ENCODE data around the gene ATXN7L3B.

The ATXN7L3B gene

GRCh38 chr12:74514098-74514872 is 23.4 kb upstream of the ATXN7L3B start:
- TF ChIP-seq ARNTL (CRISPR knock-in tag; IDR thresholded peaks at IDR 0.05; ENCODE audit: borderline replicate concordance, low read depth), result no peak
- no peak for TF ChIP-seq POU6F1 (CRISPR knock-in tag; IDR thresholded peaks at IDR 0.05; ENCODE audit: borderline replicate concordance, low read depth)
- no peak for TF ChIP-seq ESRRG (CRISPR knock-in tag; IDR thresholded peaks at IDR 0.05)
- TF ChIP-seq ZNF70 (CRISPR knock-in tag; IDR thresholded peaks at IDR 0.05), result no peak
- TF ChIP-seq ZC3H10 (CRISPR knock-in tag; IDR thresholded peaks at IDR 0.05), result no peak
- TF ChIP-seq GLIS3 (CRISPR knock-in tag; IDR thresholded peaks at IDR 0.05), result no peak
- no peak for TF ChIP-seq TSHZ2 (CRISPR knock-in tag; IDR thresholded peaks at IDR 0.05)
- no peak for TF ChIP-seq CSRNP3 (CRISPR knock-in tag; IDR thresholded peaks at IDR 0.05)
- no peak for TF ChIP-seq PPARA (CRISPR knock-in tag; IDR thresholded peaks at IDR 0.05; ENCODE audit: borderline replicate concordance)
- no peak for TF ChIP-seq TCF4 (CRISPR knock-in tag; IDR thresholded peaks at IDR 0.05; ENCODE audit: borderline replicate concordance)
- TF ChIP-seq ISL1 (CRISPR knock-in tag; IDR thresholded peaks at IDR 0.05), result no peak
- TF ChIP-seq PATZ1 (CRISPR knock-in tag; IDR thresholded peaks at IDR 0.05; ENCODE audit: borderline replicate concordance), result no peak

GRCh38 chr12:74515849-74516248 is 21.8 kb upstream of the ATXN7L3B start:
- no peak for TF ChIP-seq ZC3H10 (CRISPR knock-in tag; IDR thresholded peaks at IDR 0.05)
- no peak for TF ChIP-seq POU6F1 (CRISPR knock-in tag; IDR thresholded peaks at IDR 0.05; ENCODE audit: borderline replicate concordance, low read depth)
- TF ChIP-seq BACH2 (CRISPR knock-in tag; IDR thresholded peaks at IDR 0.05; ENCODE audit: borderline replicate concordance), result no peak
- no peak for TF ChIP-seq CREB5 (CRISPR knock-in tag; IDR thresholded peaks at IDR 0.05; ENCODE audit: low read depth)
- TF ChIP-seq ZFP3 (CRISPR knock-in tag; IDR thresholded peaks at IDR 0.05), result no peak
- ATAC-seq, result no peak

More at GRCh38 chr12:74514098-74514872, 23.4 kb upstream of the ATXN7L3B start:
- ATAC-seq, result no peak

GRCh38 chr12:74526535-74526934 is 11.1 kb upstream of the ATXN7L3B start:
- TF ChIP-seq ZFP30 (CRISPR knock-in tag; IDR thresholded peaks at IDR 0.05) (no peak), ZC3H10 (CRISPR knock-in tag; IDR thresholded peaks at IDR 0.05) (no peak), ISL1 (CRISPR knock-in tag; IDR thresholded peaks at IDR 0.05) (no peak), BACH2 (CRISPR knock-in tag; IDR thresholded peaks at IDR 0.05; ENCODE audit: borderline replicate concordance) (no peak), ZNF565 (CRISPR knock-in tag; conservative IDR thresholded peaks at IDR 0.05; ENCODE audit: low read depth) (no peak), ZNF70 (CRISPR knock-in tag; IDR thresholded peaks at IDR 0.05) (no peak), POU6F1 (CRISPR knock-in tag; IDR thresholded peaks at IDR 0.05; ENCODE audit: borderline replicate concordance, low read depth) (no peak), CSRNP3 (CRISPR knock-in tag; IDR thresholded peaks at IDR 0.05) (no peak)
- ATAC-seq, result no peak
